GM21367 (cell line): ENCODE results near the gene KCTD14.
"Not testable (repeated sequence)": the region's sequence is repeated elsewhere in the genome, so short reads cannot be mapped to it uniquely, and the experiment has no call there.

Source experiments
- ATAC-seq: cut with Tn5 transposase; IDR thresholded peaks from one replicate; pipeline ENCODE4 v1.9.1; 2021; ENCODE audit not compliant: unreplicated experiment

KCTD14 gene

GRCh38 chr11:78022397-78023396 lies at the start of gene KCTD14:
Gene KCTD14, minus strand, starts transcription at chr11:78023276. Its CDS starts 27 bp downstream, at chr11:78023249.
- no peak for ATAC-seq

DNA sequence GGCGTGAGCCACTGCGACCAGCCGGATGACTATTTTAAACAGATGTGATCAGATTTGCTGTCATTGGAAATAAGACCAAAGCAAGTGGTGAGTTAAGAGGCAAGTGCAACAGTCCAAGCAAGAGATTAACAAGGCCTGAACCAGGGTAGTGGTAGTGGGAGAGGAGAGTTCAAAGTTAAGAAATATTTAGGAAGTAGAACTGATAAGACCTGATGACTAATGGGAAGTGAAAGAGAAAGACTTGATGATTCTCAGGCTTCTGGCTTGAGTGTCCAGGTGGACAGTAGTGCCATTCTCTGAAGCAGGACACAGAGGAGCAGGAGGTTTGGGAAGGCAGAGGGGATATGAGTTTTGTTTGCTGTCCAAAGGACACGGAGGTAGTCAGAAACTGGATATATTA lies 49.4 kb upstream of the KCTD14 start:
- no peak for ATAC-seq

DNA sequence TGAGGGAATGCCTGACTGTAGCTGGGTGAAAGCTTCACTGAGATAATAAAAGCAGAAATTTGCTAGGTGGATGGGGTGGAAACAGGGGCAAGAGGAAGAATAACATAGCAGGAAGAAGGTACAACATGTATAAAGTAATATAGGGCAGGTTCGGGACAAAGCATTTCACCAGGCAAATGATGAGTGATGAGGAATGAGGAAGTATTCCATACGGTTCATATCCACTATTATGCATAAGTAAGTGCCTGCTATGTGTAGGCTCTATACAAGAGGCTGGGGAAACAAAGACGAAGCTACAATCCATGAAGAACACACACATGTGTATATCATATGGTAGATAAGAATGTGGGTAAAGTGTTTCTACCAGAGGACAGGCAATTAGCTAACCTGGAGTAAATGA lies 48.6 kb upstream of the KCTD14 start:
- ATAC-seq = no peak

DNA sequence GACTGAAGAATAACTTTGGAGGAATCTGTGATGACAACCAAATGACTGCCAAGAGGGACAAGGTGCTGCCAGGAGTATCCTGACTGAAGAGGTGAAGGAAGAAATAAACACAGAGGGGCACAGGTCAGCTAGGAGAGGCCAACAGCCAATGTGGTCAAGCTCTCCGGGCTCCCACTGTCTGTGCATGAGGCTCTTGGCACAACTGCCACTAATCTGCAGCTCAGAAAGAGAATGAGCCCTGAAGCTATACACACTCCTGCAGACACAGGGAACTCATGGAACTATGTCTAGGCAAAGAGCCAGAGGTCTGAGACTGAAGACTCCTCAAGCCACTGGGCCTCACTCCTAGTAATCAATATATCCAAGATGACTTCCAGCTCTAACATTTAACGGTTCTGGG lies 47.5 kb upstream of the KCTD14 start:
- no peak for ATAC-seq

- no peak for ATAC-seq
Observed at GRCh38 chr11:78069465-78069864, 46.4 kb upstream of the KCTD14 start.

GRCh38 chr11:78067704-78068103 lies 44.6 kb upstream of the KCTD14 start:
- ATAC-seq = no peak

GRCh38 chr11:78066471-78066870 lies 43.4 kb upstream of the KCTD14 start:
- no peak for ATAC-seq

- no peak for ATAC-seq
Observed at GRCh38 chr11:78065203-78065602, 42.1 kb upstream of the KCTD14 start.

DNA sequence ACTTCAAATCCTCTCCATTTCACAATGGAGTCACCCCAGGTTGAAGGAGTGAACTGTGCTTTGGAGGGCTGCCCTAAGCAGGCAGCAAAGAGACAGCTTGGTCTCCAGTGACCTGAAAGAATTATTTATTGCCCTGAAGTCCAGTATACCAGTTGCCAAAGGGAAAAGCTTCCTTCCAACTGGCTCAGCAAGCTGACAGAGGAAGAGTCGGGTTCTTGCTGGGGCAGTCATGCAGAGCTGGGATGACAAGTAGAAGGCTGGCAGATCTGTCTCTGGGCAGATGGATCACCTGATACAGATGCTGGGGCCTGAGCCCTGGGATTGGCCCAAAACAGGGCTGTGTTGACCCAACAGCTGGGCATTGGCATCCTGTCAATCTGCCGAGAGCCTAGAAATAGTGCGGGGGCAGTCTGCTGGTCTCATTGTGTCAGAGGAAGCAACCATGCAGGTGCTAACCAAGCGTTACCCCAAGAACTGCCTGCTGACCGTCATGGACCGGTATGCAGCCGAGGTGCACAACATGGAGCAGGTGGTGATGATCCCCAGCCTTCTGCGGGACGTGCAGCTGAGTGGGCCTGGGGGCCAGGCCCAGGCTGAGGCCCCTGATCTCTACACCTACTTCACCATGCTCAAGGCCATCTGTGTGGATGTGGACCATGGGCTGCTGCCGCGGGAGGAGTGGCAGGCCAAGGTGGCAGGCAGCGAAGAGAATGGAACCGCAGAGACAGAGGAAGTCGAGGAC lies 40.5 kb upstream of the KCTD14 start, which contains the start of gene THRSP:
Gene THRSP, plus strand, starts transcription at position 422 of the 742 bp plus-strand sequence. Its CDS starts 21 bp downstream, at position 443.
- ATAC-seq = no peak

GRCh38 chr11:78062671-78063070 lies 39.6 kb upstream of the KCTD14 start:
- no peak for ATAC-seq

GRCh38 chr11:78061921-78062311 lies 38.8 kb upstream of the KCTD14 start:
- no peak for ATAC-seq

- no peak for ATAC-seq
Observed at GRCh38 chr11:78061088-78061920, 38.2 kb upstream of the KCTD14 start.

DNA sequence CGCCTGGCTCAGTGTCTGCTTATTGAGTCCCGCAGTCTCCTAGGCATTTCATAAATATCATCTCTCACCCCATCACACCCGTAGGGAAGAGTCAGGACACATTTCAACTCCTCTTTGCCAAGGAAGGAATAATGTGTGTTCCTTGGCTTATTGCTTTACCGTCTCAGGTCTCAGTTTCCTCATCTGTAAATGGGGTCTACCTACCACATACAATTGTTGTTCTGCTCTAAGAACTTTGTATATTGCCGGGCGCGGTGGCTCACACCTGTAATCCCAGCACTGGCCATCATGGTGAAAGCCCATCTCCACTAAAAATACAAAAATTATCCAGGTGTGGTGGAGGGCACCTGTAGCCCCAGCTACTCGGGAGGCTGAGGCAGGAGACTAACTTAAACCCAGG lies 37.5 kb upstream of the KCTD14 start:
- ATAC-seq = no peak

GRCh38 chr11:78059749-78060328 lies 36.8 kb upstream of the KCTD14 start:
- not testable (repeated sequence) for ATAC-seq

DNA sequence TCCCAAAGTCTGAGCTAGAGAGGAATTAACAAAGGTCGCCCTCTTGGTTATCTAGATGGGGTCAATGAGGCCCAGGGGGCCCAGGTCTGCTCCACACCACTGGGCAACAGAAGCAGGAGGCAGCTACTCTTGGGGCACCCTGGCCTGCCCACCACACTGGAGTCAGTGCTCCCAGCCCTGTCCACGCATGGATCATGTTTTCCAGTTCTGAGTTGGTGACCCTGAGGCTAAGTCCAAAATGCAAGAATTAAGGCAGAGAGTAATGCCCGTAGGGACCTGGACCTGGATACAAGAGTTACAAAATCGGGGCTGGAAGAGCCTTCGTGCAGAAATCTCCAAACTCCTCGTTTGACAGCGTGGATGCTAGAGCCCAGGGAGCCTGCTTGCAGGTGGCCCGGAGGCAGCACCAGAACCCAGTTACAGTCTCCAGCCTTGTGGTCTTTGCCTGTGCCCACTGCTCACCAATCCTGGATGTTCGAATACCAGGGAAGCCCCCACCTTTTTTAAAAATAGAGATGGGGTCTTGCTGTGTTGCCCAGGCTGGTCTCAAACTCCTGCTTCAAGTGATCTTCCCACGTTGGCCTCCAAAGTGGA lies 34.5 kb upstream of the KCTD14 start:
- ATAC-seq = no peak

DNA sequence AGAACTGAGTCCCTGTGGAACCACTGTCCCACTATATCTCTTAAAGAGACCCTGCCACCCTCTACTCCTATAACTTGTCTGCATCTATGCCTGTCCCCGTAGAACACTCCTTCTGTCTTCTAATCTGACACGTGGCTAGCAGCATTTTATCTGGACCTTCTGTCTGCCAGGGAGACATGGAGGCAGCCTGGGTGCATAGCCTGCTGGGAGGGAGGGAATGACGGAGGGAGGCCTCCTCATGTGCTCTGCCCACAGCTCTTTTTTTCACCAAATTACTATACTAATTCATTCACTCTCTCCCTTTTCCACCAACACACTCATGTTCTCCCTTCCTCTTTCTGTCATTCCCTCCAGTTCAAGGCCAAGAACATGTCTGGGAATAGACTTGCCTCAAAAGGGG lies 33.0 kb upstream of the KCTD14 start:
- ATAC-seq = no peak

DNA sequence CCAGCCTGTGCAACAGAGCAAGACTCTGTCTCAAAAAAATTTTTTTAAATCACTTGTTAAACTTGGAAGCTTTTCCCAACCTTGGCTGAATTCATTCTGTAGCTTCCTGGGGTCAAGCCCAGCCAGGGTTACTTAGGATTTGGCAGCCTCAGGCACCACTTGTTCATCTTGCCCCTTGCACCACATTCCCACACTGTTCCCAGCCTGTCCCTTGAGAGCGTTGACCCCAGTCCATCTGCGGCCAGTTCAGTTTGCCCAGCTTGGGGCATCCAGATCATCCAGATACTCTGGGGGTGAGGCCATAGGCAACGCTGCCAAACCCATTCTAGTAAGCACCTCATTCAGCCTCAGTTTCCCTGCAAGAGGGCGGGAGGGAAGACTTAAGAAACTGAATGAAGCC lies 31.9 kb upstream of the KCTD14 start:
- ATAC-seq = no peak

GRCh38 chr11:78050964-78051831 lies 28.1 kb upstream of the KCTD14 start:
- no peak for ATAC-seq

DNA sequence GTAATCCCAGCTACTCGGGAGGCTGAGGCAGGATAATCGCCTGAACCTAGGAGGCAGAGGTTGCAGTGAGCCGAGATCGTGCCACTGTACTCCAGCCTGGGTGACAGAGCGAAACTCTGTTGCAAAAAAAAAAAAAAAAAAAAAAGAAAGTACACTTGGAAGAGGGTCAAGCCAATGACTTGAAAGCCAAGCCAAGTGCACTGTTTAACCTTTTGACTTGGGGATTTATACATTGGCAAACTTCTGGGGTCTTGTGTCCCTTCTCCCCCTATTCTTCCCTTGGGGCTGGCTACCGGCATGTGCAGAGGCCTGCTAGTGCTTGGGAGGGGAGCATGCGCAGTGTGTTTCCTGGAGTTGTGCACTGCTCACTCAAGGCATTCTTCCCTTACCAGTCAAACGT lies 26.3 kb upstream of the KCTD14 start:
- no peak for ATAC-seq
